GM04504 (cell line): Measurements from ENCODE around the gene RBL1.
"Not testable (repeated sequence)": the region's sequence is repeated elsewhere in the genome, so short reads cannot be mapped to it uniquely, and the experiment has no call there.

Experiments used
- DNase-seq: peaks from one replicate; pipeline ENCODE4 v3.0.0-alpha.2; 2012; ENCODE audit warnings: low read depth

Gene RBL1, protein sequence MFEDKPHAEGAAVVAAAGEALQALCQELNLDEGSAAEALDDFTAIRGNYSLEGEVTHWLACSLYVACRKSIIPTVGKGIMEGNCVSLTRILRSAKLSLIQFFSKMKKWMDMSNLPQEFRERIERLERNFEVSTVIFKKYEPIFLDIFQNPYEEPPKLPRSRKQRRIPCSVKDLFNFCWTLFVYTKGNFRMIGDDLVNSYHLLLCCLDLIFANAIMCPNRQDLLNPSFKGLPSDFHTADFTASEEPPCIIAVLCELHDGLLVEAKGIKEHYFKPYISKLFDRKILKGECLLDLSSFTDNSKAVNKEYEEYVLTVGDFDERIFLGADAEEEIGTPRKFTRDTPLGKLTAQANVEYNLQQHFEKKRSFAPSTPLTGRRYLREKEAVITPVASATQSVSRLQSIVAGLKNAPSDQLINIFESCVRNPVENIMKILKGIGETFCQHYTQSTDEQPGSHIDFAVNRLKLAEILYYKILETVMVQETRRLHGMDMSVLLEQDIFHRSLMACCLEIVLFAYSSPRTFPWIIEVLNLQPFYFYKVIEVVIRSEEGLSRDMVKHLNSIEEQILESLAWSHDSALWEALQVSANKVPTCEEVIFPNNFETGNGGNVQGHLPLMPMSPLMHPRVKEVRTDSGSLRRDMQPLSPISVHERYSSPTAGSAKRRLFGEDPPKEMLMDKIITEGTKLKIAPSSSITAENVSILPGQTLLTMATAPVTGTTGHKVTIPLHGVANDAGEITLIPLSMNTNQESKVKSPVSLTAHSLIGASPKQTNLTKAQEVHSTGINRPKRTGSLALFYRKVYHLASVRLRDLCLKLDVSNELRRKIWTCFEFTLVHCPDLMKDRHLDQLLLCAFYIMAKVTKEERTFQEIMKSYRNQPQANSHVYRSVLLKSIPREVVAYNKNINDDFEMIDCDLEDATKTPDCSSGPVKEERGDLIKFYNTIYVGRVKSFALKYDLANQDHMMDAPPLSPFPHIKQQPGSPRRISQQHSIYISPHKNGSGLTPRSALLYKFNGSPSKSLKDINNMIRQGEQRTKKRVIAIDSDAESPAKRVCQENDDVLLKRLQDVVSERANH

DNA sequence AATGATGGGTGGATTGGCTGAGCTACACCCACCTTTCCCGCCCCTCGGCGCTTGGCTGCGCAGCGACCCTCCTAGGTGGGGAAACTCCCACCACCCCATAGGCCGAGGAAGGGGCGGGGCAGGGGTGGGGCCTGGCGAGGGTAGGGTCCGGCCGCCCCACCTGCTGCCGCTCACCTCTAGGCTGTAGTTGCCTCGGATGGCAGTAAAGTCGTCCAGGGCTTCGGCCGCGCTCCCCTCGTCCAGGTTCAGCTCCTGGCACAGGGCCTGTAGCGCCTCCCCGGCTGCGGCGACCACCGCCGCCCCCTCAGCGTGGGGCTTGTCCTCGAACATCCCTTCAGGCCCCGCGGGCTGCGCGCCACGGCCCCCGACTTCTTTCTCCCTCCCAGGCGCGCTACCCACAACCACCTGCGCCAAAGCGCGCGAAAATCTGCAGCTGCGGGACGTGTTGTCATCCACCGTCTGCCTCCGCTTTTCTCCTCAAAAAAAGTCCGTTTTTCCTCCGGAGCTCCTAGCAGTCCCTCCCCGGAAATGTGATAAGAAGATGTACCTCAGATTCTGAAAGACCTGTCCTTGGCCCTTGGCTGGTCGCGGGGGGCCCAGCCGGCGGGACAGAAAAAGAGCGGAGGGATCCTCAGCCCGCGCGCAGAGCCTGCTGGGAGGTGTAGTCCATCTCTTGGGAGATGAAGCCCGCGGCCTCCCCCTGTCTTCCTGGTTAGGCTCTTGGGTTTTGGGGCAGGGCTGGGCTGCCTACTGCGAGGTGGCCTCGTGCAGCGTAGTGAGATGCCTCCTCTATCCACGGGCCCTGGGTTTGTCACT is at the start of gene RBL1:
Gene RBL1 (minus strand): TSS at position 399 of the 816 bp plus-strand sequence. CDS start 69 bp downstream, at position 330.
- peak; percentile 67 for DNase-seq

DNA sequence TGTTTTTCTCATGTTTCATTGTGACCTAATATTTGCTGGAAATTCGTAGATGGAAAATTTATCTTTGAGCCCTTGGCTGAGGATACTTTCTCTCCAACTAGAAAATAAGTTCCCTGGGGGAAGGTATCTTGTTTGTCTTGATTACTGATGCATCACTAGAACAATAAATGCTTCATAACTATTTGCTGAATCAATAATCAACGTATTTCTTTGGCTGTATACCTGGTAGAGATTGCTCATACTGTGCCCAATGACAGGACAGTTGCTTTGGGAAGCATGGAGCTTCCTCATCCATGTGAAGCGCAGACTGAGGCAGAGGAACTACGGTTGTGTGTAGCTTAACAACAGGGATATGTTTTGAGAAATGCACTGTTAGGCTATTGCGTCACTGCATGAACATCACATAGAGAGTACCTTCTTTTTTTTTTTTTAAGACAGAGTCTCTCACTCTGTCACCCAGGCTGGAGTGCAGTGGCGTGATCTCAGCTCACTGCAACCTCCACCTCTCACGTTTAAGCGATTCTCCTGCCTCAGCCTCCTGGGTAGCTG is 49.1 kb upstream of the RBL1 start:
- DNase-seq = no peak

GRCh38 chr20:37142708-37143107 is 46.9 kb upstream of the RBL1 start:
- peak; percentile 28 for DNase-seq

DNA sequence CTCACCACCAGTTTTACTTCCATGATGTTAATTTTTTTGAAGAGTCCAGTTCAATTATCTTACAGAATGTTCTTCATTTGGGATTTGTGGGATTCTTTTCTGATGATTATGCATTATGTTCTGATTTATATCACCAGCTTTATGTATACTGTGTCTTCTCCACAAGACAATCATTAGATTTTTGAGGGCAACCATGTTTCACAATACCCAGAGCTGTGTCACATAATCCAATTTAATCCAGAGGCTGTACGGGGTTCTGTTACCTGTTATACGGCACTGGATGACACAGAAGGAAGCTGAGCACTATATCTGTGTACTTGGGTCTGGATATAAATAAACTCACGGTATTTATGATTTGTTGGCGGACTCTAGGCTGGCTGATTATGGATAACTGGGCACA is 41.8 kb upstream of the RBL1 start:
- DNase-seq = no peak

- DNase-seq = no peak
Observed at GRCh38 chr20:37133952-37134351, 38.2 kb upstream of the RBL1 start.

DNA sequence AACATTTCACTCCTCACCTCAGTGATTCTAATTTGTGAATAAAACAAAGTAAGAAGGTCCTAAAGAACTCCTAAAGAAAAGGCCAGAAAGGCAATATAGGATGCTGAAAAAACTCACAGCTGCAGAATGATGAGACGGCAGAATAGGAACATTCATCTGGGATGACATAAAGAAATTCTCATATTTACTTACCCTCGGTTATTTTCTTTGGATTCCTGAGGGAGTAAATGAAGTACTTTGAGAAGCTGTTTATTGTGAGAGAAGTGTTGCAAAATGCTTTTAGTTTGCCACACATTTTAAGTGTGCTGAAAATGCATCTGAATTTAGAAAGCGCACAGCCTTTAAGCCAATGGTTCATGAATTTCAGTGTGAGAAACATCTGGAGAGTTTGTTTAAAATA is 35.7 kb upstream of the RBL1 start:
- no peak for DNase-seq

GRCh38 chr20:37128803-37129202 is 33.0 kb upstream of the RBL1 start:
- DNase-seq = no peak

GRCh38 chr20:37126290-37126689 is 30.5 kb upstream of the RBL1 start:
- not testable (repeated sequence) for DNase-seq

DNA sequence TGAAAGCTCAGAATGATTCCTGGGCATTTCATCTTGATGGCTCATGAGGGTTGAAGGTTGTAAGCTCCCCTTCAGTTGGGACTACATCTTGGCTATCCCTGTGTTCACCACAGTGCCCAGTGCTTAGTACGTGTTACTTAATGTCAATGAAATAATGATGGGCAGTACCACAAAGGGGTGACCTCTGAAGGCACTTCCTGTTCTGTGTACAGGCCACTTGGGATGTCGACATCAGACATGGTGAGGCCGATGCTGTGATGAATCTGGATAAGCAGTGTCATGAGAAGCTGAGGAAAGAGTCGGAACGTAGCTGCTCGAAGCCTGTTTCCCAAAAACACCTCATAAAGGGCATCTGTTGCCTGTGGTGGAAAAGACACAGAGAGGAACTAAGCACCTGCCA is 27.6 kb upstream of the RBL1 start:
- DNase-seq = no peak

DNA sequence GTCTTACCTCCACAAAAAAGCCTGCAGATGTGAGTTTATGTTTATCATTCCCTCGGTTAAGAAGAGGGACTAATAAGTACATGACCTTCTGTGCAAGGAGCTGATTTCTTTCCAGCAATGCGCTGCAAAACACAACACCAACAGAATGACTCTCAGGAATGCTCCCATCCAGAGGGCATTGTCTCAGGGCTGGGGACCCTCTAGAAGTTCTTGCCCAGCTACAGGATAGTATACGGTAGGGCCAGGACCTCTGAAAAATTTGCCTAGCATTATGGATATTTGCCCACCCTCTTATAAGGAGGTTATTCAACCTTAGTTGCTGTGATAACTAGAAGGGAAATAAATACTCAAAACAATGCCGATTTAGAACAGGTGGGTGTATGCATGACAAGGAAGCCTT is 24.7 kb upstream of the RBL1 start:
- DNase-seq = no peak

DNA sequence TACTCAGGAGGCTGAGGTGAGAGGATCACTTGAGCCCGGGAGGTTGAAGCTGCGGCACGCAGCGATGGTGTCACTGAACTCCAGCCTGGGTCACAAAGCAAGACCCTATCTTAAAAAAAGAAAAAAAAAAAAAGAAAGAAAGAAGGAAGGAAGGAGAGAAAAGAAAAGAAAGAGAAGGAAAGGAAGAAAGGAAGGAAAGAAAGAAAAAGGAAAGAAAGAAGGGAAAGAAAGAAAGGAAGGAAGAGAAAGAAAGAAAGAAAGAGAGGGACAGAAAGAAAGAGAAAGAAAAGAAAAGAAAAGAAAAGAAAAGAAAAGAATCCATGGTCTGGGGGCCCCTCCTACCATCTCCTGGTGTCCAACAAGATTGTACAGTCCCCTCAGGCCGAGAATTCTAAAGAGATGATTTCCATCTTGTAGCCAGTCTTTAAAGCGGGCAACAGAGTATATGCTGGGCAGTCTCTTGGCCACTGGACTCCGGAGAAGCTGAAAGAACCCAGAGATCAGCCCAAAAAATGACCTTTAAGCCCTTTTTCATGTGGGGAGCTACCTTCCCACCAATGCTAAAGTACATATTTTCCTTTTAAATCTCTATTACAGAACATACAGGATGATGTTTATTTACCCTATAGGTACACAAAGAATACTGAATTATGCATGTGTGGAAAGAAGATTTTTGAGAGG is 23.7 kb upstream of the RBL1 start:
- no peak for DNase-seq

DNA sequence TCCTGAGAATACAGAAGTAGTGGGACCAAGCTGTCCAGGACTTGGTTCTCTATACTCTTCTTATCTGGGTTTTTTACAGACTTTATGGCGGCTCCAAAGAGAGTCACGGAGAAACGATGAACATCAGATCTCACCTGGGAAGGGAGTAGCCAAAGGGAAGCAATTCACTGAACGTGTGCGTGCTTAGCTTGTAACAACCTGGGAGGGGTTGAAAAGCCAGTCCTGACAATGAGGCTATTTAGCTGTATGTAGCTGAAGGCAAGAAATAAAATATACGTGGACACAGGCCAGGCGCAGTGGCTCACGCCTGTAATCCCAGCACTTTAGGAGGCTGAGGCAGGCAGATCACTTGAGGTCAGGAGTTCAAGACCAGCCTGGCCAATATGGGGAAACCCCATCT is 18.2 kb upstream of the RBL1 start:
- DNase-seq = no peak

- DNase-seq = no peak
Observed at GRCh38 chr20:37111926-37112455, 16.2 kb upstream of the RBL1 start.

DNA sequence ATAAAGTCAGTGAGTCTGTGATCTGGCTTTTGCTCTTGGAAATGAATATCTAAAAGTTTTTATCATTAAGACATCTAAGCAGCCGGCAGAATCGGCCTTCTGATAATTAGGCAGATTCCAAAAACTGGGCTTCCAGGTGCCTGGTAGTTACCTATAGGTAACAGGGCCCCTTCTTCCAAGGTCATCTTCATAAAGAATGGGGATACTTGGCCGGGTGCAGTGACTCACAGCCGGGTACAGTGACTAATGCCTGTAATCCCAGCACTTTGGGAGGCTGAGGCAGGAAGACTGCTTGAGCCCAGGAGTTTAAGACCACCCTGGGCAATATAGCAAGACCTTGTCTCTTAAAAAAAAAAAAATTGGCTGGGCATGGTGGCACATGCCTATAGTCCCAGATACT is 12.9 kb upstream of the RBL1 start:
- no peak for DNase-seq

DNA sequence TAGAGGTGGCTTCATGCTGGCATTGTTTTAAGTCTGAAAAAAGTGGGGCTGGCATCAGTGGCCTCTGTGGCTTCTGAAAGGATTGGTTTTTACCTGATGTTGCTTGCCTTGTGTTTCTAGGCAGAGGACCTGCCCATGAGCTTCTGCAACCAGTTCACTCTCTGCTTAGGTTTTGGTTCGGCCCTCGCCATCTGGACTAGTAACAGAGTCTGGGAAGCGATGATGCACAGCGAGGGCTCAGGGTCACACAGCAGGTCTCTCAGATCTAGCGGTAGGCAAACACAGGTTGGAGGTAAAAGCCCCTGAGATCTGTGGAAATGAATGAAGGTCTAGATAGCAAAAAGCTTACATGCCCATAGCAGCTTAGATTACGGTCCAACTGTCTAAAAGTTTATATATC is 6.8 kb upstream of the RBL1 start:
- DNase-seq = no peak

- DNase-seq = no peak
Observed at GRCh38 chr20:37096415-37097041, 731 bp upstream of the RBL1 start.

- DNase-seq = no peak
Observed at GRCh38 chr20:37095108-37095598, 644 bp downstream of the RBL1 start.

- DNase-seq = no peak
Observed at GRCh38 chr20:37090407-37090806, 5.4 kb downstream of the RBL1 start.

- DNase-seq = no peak
Observed at GRCh38 chr20:37081717-37082289, 14.0 kb downstream of the RBL1 start.

GRCh38 chr20:37077009-37077408 is 18.8 kb downstream of the RBL1 start:
- DNase-seq = no peak
